HG03439 (cell line): Measurements from ENCODE around the gene RTP2.

Source experiments
- ATAC-seq: cut with Tn5 transposase; IDR thresholded peaks from one replicate; pipeline ENCODE4 v1.9.1; 2021; ENCODE audit warnings: mild to moderate bottlenecking, moderate library complexity; ENCODE audit not compliant: unreplicated experiment

RTP2 gene

GRCh38 chr3:187702507-187703033, at the start of gene RTP2:
RTP2 (minus strand) TSS chr3:187702557; CDS start chr3:187702128, 429 bp downstream.
- ATAC-seq, result no peak

GRCh38 chr3:187750513-187751123, 48.3 kb upstream of the RTP2 start:
- no peak for ATAC-seq

- ATAC-seq, result no peak
Observed at GRCh38 chr3:187750006-187750512, 47.7 kb upstream of the RTP2 start.

- ATAC-seq, result peak; percentile 35
Observed at GRCh38 chr3:187748050-187748481, 45.7 kb upstream of the RTP2 start.

- no peak for ATAC-seq
Observed at GRCh38 chr3:187747506-187747905, 45.1 kb upstream of the RTP2 start.

GRCh38 chr3:187746442-187747281, 44.3 kb upstream of the RTP2 start:
- ATAC-seq, result no peak

GRCh38 chr3:187746059-187746441, 43.7 kb upstream of the RTP2 start:
- ATAC-seq, result no peak

GRCh38 chr3:187745201-187746058, 43.1 kb upstream of the RTP2 start, which contains the start of gene BCL6:
BCL6 (minus strand) TSS chr3:187745468; CDS start chr3:187733693, 11,775 bp downstream.
- peak; percentile 83 for ATAC-seq

- ATAC-seq, result no peak
Observed at GRCh38 chr3:187744169-187745151, 42.1 kb upstream of the RTP2 start.

- ATAC-seq, result no peak
Observed at GRCh38 chr3:187743195-187744141, 41.1 kb upstream of the RTP2 start.

- no peak for ATAC-seq
Observed at GRCh38 chr3:187742351-187743171, 40.2 kb upstream of the RTP2 start.

GRCh38 chr3:187741403-187742350, 39.3 kb upstream of the RTP2 start:
- no peak for ATAC-seq

GRCh38 chr3:187740421-187741399, 38.4 kb upstream of the RTP2 start:
- ATAC-seq, result no peak

- peak; percentile 43 for ATAC-seq
Observed at GRCh38 chr3:187739561-187740332, 37.4 kb upstream of the RTP2 start.
